T-helper 17 cell (primary cell): ENCODE measurements around the gene SMC4. TPM values are rescaled to one million over a fixed set of nuclear protein-coding genes. Genes with fewer than 3 reads are reported as not detected.
A peak's percentile ranks its signal among the peaks of the same experiment; 100 is the strongest.

Source experiments
- ATAC-seq: fragments of 150-1000 bp; cut with Tn5 transposase; 2 replicates; pipeline ENCODE4 v1.10.0; 2021; ENCODE audit warnings: mild to moderate bottlenecking, moderate library complexity
- DNase-seq, 3 donors: peaks; one replicate each; pipeline versions ENCODE4 v3.0.0 to v3.0.0-alpha.2; 2020 to 2021
- H3K9me3 ChIP-seq: one replicate; pipeline ENCODE4 v1.7.0; 2013; ENCODE audit warnings: low read length, mild to moderate bottlenecking; ENCODE audit not compliant: control insufficient read depth, poor library complexity, severe bottlenecking
- H3K27ac Mint-ChIP-seq: one replicate; pipeline ENCODE4 v1.8.0; 2022; ENCODE audit warnings: mild to moderate bottlenecking, moderate library complexity, mixed read lengths
- H3K27me3 Mint-ChIP-seq: one replicate; pipeline ENCODE4 v1.8.0; 2022; ENCODE audit warnings: mixed read lengths
- H3K36me3 Mint-ChIP-seq: one replicate; pipeline ENCODE4 v1.8.0; 2022; ENCODE audit warnings: low read depth, mixed read lengths
- H3K4me1 Mint-ChIP-seq: one replicate; pipeline ENCODE4 v1.8.0; 2022; ENCODE audit warnings: mild to moderate bottlenecking, mixed read lengths
- H3K4me3 Mint-ChIP-seq: one replicate; pipeline ENCODE4 v1.8.0; 2022; ENCODE audit warnings: mild to moderate bottlenecking, moderate library complexity, mixed read lengths
- total RNA-seq, 4 donors: library from RNA in 2 of 4; stranded (reverse) in 2 of 4; gene quantifications; one replicate each; pipeline ENCODE4 v1.2.3 and lab custom pipeline; 2022 to 2026

Gene SMC4
- total RNA-seq, 2 donors from 2014 or later = 61.1 to 77.8 TPM

DNA sequence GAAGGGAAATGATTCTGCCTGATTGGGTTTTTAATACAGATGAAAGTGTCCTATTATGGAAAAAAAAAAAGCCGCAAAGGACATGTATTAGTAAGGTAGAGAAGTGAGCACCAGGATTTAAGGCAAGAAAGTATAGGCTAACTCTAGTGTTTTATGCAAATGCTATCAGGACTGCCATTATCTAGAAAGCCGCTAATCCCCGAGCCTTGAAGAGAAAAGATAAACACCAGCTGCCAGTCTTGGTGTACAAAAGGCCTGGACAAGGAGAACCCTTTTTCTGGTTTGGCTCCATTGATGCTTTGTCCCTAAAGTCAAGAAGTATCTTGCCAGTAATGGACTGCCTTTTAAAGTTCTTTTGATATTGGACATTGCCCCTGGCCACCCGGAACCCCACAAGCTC, 58.7 kb downstream of the SMC4 start:
- ATAC-seq = no peak
- Mint-ChIP-seq H3K4me1 (no peaks in the 10 kb centered on the region), H3K27ac (no peak overlapping the region), H3K27me3 (peaks cover 30% of the 10 kb centered on the region), H3K36me3 (peaks cover 2% of the 10 kb centered on the region), H3K4me3 (no peak overlapping the region)
- no peak for DNase-seq
- no peaks in the 10 kb centered on the region for H3K9me3 ChIP-seq

DNA sequence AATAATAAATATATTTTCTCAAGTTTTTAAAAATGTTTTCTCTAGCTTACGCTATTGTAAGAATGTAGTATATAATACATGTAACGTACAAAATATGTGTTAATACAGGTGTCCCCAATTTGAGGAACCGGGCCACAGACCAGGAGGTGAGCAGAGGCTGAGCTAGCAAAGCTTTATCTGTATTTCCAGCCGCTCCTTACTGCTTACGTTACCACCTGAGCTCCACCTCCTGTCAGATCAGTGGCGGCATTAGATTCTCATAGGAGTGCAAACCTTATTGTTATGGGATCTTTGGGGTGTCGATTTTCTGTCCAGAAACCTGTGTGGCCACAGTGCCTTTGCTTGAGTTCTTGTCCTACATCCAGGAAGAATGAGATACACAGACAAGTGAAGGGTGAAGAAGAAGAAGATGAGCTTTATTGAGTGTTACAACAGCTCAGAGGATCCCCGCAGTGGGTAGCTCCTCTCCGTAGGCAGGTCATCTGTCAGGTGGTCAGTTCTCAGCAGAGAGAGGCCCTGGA, 60.1 kb downstream of the SMC4 start:
- no peaks in the 10 kb centered on the region for H3K4me1 Mint-ChIP-seq
- ATAC-seq = no peak
- H3K27ac Mint-ChIP-seq = no peak overlapping the region
- H3K27me3 Mint-ChIP-seq = peaks cover 35% of the 10 kb centered on the region
- no peak overlapping the region for H3K4me3 Mint-ChIP-seq
- H3K36me3 Mint-ChIP-seq = peaks cover 2% of the 10 kb centered on the region
- H3K9me3 ChIP-seq = no peaks in the 10 kb centered on the region
- no peak for DNase-seq

DNA sequence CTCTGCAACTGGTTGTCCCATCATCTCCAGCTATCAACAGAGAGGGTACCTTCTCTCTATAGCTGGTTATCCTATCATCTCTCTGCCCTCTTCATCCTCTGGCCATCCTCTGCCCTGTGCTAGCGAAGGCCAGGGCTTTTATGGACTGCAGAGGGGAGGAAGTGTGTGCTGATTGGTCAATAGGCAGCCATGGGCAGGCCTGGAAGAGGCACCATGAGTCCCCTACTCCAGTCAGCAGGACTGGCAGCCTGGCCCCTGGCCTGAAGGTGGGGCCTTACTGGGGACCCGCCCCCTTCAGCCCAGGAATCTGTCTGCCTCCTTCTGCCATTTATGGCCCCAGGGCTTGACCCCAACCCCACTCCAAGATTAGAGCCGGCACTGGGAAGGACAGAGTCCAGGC, 60.6 kb downstream of the SMC4 start:
- H3K27me3 Mint-ChIP-seq = peaks cover 35% of the 10 kb centered on the region
- no peaks in the 10 kb centered on the region for H3K9me3 ChIP-seq
- no peak overlapping the region for H3K27ac Mint-ChIP-seq
- ATAC-seq = no peak
- H3K4me3 Mint-ChIP-seq = no peak overlapping the region
- DNase-seq = no peak
- H3K4me1 Mint-ChIP-seq = no peaks in the 10 kb centered on the region
- H3K36me3 Mint-ChIP-seq = peaks cover 2% of the 10 kb centered on the region

DNA sequence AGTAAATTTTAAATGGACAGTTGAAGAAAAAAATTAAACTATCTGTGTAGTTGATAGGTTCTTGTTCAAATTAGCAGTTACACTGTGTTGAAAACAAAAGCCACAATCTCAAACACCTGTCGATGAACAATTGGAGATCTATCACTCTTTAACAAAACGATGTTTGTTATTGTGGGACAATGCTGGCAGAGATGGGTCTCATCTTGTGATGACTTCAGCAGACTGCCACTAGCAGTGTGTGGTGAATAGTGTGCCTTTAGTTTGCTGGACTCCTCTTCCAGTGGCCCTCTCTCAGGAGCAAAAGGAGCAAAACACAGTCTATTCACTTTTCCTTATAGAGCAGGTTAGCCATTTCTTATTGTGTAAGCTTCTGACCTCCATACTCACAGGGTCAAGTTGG, 64.9 kb downstream of the SMC4 start:
- Mint-ChIP-seq H3K4me1 (no peaks in the 10 kb centered on the region), H3K27me3 (peaks cover 46% of the 10 kb centered on the region), H3K36me3 (no peaks in the 10 kb centered on the region), H3K4me3 (no peak overlapping the region), H3K27ac (no peak overlapping the region)
- no peaks in the 10 kb centered on the region for H3K9me3 ChIP-seq
- ATAC-seq = no peak
- DNase-seq = no peak

DNA sequence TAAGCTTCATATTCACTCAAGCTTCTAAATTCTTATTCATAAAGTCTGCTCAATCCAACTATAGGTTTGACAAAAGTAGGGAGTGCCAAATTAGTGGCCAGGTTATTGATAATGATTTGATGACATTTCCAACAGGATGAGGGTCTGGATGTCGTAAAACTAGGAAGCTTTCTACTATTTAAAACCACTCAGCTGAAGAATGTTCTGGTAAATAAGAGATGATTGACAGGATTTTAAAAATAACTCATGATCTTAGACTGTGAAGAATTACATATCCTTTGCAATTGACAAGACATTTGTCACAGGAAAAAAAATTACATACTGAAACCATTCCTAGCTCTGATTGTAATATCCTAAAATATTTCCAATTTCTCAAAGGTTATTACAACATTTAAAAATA, 65.5 kb downstream of the SMC4 start:
- no peak for DNase-seq
- H3K9me3 ChIP-seq = no peaks in the 10 kb centered on the region
- H3K4me1 Mint-ChIP-seq = no peaks in the 10 kb centered on the region
- no peak overlapping the region for H3K4me3 Mint-ChIP-seq
- peaks cover 41% of the 10 kb centered on the region for H3K27me3 Mint-ChIP-seq
- ATAC-seq = no peak
- no peaks in the 10 kb centered on the region for H3K36me3 Mint-ChIP-seq
- no peak overlapping the region for H3K27ac Mint-ChIP-seq

DNA sequence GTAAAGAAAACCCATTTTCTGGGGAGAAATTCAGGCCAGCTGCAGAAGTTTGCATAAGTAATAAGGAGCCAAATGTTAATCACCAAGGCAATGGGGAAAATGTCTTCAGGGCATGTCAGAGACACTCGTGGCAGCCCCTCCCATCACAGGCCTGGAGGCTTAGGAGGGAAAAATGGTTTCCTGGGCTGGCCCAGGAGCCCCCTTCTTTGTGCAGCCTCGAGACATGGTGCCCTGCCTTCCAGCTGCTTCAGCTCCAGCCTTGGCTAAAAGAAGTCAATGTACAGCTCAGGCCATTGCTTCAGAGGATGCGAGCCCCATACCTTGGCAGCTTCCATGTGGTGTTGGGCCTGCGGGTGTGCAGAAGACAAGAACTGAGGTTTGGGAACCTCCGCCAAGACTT, 70.7 kb downstream of the SMC4 start:
- ATAC-seq = no peak
- H3K27ac Mint-ChIP-seq = no peak overlapping the region
- DNase-seq = no peak
- H3K4me3 Mint-ChIP-seq = no peak overlapping the region
- peaks cover 26% of the 10 kb centered on the region for H3K27me3 Mint-ChIP-seq
- H3K36me3 Mint-ChIP-seq = no peaks in the 10 kb centered on the region
- H3K9me3 ChIP-seq = no peaks in the 10 kb centered on the region
- no peaks in the 10 kb centered on the region for H3K4me1 Mint-ChIP-seq

DNA sequence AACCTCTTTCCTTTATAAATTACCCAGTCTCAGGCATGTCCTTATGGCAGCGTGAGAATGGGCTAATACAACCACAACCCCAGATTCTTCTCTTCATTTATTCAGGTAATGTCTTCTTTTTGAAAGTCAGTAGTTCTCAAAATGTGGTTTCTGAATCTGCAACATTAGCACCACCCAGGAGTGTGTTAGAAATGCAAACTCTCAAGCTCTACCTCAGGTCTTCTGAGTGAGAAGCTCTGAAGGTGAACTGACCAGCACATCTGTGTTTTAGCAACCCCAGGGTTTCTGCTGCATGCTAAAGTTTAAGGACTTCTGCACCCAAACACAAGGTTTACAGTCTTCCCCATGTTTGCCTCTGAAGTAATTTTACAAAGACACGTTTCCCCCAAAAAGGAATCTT, 72.4 kb downstream of the SMC4 start:
- H3K4me3 Mint-ChIP-seq = no peak overlapping the region
- H3K4me1 Mint-ChIP-seq = no peaks in the 10 kb centered on the region
- H3K27ac Mint-ChIP-seq = no peak overlapping the region
- H3K9me3 ChIP-seq = no peaks in the 10 kb centered on the region
- no peaks in the 10 kb centered on the region for H3K36me3 Mint-ChIP-seq
- peaks cover 20% of the 10 kb centered on the region for H3K27me3 Mint-ChIP-seq
- DNase-seq (no peak), ATAC-seq (no peak)

DNA sequence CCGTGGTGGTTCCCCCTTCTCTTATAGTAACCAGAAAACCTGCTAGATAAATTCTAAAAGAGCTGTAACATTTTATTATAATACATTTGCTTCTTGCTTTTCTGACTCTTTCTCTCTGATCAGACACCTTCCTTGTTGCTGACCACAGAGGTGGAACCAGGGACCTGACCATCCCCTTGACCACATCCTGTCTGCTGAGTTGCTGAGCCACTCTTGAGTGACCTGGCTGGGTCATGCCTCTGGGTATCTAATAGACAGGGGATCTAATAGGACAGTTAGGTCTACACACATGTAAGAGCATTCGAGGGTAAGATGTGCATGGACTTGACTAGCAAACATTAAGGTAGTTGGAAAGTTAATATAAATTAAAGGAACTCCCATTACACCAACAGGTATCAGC, 72.9 kb downstream of the SMC4 start:
- no peak for ATAC-seq
- no peak overlapping the region for H3K27ac Mint-ChIP-seq
- no peak for DNase-seq
- peaks cover 15% of the 10 kb centered on the region for H3K27me3 Mint-ChIP-seq
- no peak overlapping the region for H3K4me3 Mint-ChIP-seq
- no peaks in the 10 kb centered on the region for H3K36me3 Mint-ChIP-seq
- H3K9me3 ChIP-seq = no peaks in the 10 kb centered on the region
- H3K4me1 Mint-ChIP-seq = no peaks in the 10 kb centered on the region

DNA sequence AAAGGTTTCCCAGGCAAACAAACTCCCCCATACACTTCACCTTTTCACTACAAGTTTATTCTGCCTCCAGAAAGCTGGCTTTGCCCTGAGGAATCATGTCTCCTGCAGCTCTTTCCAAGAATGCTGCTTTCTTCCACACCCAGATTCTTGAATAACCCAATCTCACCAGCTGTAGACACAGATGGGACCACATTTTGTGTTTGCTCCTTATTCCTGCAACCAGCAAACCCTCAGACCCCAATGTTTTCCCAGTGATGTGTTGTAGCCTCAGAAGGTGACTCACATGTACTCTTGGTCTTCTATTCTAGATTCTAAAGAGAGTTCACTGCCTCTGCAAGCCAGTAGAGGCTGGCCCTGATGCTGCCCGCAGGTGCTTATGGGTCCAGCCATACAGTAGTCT, 73.8 kb downstream of the SMC4 start:
- DNase-seq = no peak
- no peaks in the 10 kb centered on the region for H3K4me1 Mint-ChIP-seq
- no peak overlapping the region for H3K4me3 Mint-ChIP-seq
- H3K9me3 ChIP-seq = no peaks in the 10 kb centered on the region
- H3K27me3 Mint-ChIP-seq = peaks cover 12% of the 10 kb centered on the region
- no peak overlapping the region for H3K27ac Mint-ChIP-seq
- H3K36me3 Mint-ChIP-seq = no peaks in the 10 kb centered on the region
- no peak for ATAC-seq

DNA sequence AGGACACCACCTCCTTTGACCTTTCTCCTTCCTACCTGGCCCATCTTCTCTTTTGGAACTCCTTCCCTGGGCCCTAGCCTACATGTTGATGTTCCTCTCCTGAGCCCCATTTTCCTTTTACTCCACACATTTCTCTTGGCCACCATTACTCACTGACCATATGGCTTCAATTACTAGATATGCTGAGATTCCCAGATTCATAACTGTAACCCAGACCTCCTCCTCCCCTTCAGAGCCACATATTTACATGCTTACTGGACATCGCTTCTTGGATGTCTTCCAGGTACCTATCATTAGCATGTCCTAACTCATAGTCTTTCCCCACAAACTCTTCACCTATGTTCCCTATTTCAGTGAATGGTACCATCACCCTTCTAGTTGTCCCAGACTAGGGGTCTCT, 74.5 kb downstream of the SMC4 start:
- Mint-ChIP-seq H3K4me1 (no peaks in the 10 kb centered on the region), H3K27me3 (peaks cover 8% of the 10 kb centered on the region), H3K4me3 (no peak overlapping the region), H3K36me3 (no peaks in the 10 kb centered on the region), H3K27ac (no peak overlapping the region)
- H3K9me3 ChIP-seq = no peaks in the 10 kb centered on the region
- DNase-seq = no peak
- no peak for ATAC-seq

DNA sequence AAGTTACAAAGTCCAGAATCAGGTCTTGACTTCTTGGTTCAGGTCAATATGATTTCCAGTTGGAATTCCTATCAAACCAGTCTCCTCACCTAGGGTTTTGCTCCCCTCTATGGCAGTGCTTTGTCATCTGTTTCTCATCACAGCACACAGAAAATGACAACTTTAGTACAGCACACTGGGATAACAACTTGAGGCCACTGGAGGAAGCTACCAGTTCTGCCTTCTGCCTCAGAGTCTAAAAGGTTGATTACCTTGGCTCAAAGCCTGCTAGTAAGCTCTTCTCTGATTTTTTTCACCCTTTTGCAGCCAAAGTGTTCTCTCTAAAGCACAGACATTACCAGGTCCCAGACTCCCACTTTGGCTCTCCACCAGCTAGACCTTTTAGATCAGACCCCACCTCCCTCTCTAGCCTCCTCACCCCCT, 75.0 kb downstream of the SMC4 start:
- ATAC-seq = no peak
- DNase-seq = no peak
- no peaks in the 10 kb centered on the region for H3K36me3 Mint-ChIP-seq
- H3K9me3 ChIP-seq = no peaks in the 10 kb centered on the region
- no peaks in the 10 kb centered on the region for H3K4me1 Mint-ChIP-seq
- peaks cover 6% of the 10 kb centered on the region for H3K27me3 Mint-ChIP-seq
- H3K4me3 Mint-ChIP-seq = no peak overlapping the region
- no peak overlapping the region for H3K27ac Mint-ChIP-seq

DNA sequence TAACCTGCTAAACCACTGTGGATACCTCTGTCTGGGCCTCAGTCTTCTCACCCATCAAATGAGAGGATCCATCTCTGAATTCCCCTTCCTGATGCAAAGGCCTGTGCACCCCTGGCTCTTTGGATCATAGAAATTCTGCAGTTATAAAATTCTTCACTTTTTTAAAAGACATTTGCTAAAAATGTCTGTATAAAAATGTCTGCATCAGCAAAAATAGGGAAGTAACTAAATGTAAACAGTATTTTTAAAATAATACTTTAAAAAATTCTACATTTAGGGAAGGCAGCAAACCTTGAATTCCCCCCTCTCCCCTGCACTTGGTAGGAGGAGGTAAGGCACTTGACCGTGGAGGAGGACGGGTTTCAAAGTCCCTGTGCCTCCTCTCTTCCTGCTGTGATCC, 75.7 kb downstream of the SMC4 start:
- ATAC-seq (no peak), DNase-seq (no peak)
- no peak overlapping the region for H3K4me3 Mint-ChIP-seq
- no peaks in the 10 kb centered on the region for H3K36me3 Mint-ChIP-seq
- H3K9me3 ChIP-seq = no peaks in the 10 kb centered on the region
- no peak overlapping the region for H3K27ac Mint-ChIP-seq
- H3K27me3 Mint-ChIP-seq = peaks cover 6% of the 10 kb centered on the region
- H3K4me1 Mint-ChIP-seq = no peaks in the 10 kb centered on the region

DNA sequence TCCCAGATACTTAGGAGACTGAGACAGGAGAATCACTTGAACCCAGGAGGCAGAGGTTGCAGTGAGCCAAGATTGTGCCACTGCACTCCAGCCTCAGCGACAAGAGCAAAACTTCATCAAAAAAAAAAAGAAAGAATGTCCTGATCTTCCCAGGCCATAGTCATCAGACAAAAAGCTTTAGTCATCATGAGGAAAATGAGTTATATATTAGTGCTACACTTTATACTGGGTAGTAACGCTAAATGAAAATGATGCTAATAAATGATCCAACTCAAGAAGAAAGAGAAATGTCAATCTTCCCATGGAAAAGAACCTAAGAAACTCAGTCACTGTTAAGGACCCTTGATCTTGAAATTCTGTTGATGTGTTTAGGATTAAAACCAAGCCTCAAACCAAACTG, 76.4 kb downstream of the SMC4 start:
- H3K36me3 Mint-ChIP-seq = no peaks in the 10 kb centered on the region
- H3K27me3 Mint-ChIP-seq = peaks cover 7% of the 10 kb centered on the region
- no peaks in the 10 kb centered on the region for H3K4me1 Mint-ChIP-seq
- H3K4me3 Mint-ChIP-seq = no peak overlapping the region
- DNase-seq = no peak
- no peak overlapping the region for H3K27ac Mint-ChIP-seq
- no peak for ATAC-seq
- H3K9me3 ChIP-seq = no peaks in the 10 kb centered on the region

DNA sequence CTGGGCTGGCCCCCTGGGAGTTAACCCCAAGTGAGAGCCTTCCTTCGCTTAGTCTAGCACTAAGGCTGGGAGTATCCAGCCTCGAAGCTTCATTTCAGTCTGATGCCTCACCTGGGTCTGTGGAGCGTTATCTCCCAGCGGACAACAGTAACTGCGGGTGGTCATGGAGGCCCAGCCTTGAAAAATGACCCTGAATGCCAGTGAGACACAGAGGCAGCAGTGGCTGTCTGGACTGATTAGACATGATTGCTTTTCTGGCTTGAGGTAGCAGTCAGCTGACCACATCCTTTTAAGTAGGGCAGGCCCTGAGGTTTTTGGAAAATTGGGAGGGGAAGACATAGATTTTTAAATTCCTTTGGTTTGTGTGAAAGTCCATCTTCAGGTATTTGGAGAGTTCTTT, 78.3 kb downstream of the SMC4 start:
- no peaks in the 10 kb centered on the region for H3K36me3 Mint-ChIP-seq
- peaks cover 16% of the 10 kb centered on the region for H3K27me3 Mint-ChIP-seq
- H3K9me3 ChIP-seq = no peaks in the 10 kb centered on the region
- DNase-seq (no peak), ATAC-seq (no peak)
- no peaks in the 10 kb centered on the region for H3K4me1 Mint-ChIP-seq
- peak overlapping the region; percentile 19 for H3K27ac Mint-ChIP-seq
- H3K4me3 Mint-ChIP-seq = no peak overlapping the region

DNA sequence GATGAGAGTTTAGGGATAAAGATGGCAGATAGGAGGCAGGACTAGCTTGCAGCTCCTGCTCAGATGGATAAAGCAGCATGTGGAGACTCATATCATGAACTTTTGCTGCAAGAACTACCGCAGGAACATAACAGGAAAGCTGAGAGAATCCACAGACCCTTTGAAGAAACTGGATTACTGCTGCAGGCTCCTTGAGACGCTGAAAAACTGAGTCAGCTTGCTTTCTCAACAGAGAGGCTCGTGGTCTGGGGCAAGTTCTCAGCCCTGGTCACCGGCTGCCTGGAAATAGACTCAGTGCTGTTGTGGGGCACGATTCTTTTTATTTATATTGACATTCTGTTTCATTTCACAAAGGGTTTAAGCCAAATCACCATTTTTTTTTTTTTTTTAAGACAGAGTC, 78.9 kb downstream of the SMC4 start:
- Mint-ChIP-seq H3K4me3 (no peak overlapping the region), H3K36me3 (no peaks in the 10 kb centered on the region), H3K27me3 (peaks cover 20% of the 10 kb centered on the region), H3K27ac (no peak overlapping the region), H3K4me1 (no peaks in the 10 kb centered on the region)
- no peaks in the 10 kb centered on the region for H3K9me3 ChIP-seq
- no peak for DNase-seq
- no peak for ATAC-seq
